ENCODE results near the gene PCYT2. TPM values are rescaled to one million over a fixed set of nuclear protein-coding genes. Genes with fewer than 3 reads are reported as not detected.
A peak's percentile ranks its signal among the peaks of the same experiment; 100 is the strongest.

Gene PCYT2
- total RNA-seq, 1 experiment from 2014 or later = 51.5 TPM

DNA sequence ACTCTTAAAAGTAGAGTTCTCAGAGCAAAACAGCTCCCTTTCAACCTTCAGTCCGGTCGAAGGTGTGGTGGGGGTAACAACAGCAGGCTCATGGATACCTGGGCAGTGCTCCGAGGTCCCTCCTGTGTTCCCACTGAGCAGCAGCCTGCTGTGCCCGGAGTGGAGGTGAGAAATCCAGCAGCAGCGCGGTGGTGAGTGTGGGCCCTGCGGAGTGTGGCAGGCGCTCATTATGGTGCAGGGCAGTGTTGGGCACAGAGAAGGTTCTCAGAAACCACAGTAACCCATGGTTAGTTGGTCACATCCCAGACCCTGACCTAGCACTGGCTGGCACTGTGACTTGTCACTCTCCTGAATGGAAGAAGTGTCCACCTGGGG lies 45.9 kb downstream of the PCYT2 start (continued):
- TF ChIP-seq, protein P1, sequence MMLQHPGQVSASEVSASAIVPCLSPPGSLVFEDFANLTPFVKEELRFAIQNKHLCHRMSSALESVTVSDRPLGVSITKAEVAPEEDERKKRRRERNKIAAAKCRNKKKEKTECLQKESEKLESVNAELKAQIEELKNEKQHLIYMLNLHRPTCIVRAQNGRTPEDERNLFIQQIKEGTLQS (IDR thresholded peaks at IDR 0.05) = no peak
- TF ChIP-seq ZFX (IDR thresholded peaks at IDR 0.05) = no peak

DNA sequence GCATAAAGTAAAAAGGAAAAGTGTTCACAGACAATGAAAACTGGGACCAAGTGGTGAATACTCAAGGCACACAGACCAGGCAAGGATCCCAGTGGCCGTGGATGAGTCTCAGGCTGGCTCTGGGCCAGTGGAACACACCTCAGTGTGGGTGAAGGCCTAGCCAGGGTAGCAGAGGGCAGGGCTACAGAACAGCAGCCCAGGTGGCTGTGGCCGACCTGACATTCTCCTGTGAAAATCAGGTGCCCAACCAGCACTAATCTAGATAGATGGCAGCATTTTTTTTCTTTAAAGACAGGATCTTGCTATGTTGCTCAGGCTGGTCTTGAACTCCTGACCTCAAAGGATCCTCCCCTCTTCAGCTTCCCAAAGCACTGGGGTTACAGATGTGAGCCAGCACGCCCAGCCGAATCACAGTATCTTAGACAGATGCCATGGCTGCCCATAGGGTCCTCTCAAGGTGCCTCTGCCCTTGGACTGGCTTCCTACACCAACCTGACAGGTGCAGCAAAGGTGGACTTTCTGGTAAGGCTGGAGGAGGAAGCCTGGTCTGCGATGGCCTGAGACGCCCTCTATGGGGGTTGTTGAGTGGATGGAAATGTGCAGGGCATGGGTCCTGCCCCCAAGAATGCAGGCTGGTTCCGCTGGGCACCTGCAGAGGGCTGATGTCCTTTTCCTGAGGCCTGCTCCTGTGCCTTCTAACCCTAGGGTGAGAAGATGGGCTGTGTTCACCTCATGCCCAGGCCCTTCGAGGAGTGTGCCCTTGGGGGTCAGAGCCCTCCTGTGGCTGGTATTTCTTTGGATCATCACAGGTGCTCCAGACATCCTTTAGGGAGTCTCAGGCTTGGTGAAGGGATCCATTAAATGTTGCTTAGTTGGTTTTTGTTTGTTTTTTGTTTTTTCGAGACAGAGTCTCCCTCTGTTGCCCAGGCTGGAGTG lies 47.1 kb downstream of the PCYT2 start:
- ChIA-PET POLR2A (interaction anchor here (1.0 kb wide), 1 partner anchor 9 kb away, joined by 3 read pairs; no protein-coding TSS in a partner anchor), CTCF (no interaction called here), RAD21 (ENCODE audit: low non-redundant PET in 1 of 2, low total read pairs in 2 of 2, uncharacterized antibody in 2 of 2, unreplicated experiment in 2 of 2) (no interaction called here)
- peak overlapping the region; percentile 8; the same call in 1 of the 2 replicates for H3K9ac ChIP-seq (ENCODE audit: low read length)
- no peak overlapping the region for H3K4me3 ChIP-seq (replicated peaks in 1 of 2; ENCODE audit: low read depth in 1 of 2, low read length in 2 of 2)
- no peaks in the 10 kb centered on the region for H3K27me3 ChIP-seq (ENCODE audit: insufficient read depth, low read length)
- intact Hi-C loops (cut with micrococcal nuclease) = no loop called here
- no peak overlapping the region for H2AFZ ChIP-seq (ENCODE audit: low read depth, low read length, poor library complexity, severe bottlenecking)
- peaks cover 11 to 32% of the 10 kb centered on the region in 2 experiments; a peak in 3 of 4 replicates for H3K36me3 ChIP-seq (ENCODE audit: control insufficient read depth in 1 of 2, insufficient read depth in 2 of 2, low read length in 2 of 2)
- H3K79me2 ChIP-seq (ENCODE audit: insufficient read depth, low read length) = peaks cover 66% of the 10 kb centered on the region
- H3K4me1 ChIP-seq (ENCODE audit: control insufficient read depth in 1 of 2, insufficient read depth in 2 of 2, low read length in 2 of 2) = peaks cover 40 to 75% of the 10 kb centered on the region in 2 experiments
- BruUV-seq (replicated peaks) = no TSS peak
- peak overlapping the region; percentile 92; the same call in 1 of the 2 replicates for H3K4me2 ChIP-seq (ENCODE audit: low read length)
- H4K20me1 ChIP-seq (ENCODE audit: insufficient read depth) = peaks cover 7% of the 10 kb centered on the region; the same call in 1 of the 2 replicates
- no peaks in the 10 kb centered on the region for H3K9me2 ChIP-seq (ENCODE audit: insufficient read depth)
- DNase-seq (ENCODE audit: low read depth, low spot score) (no peak), ATAC-seq (no peak)
- no peaks in the 10 kb centered on the region for H3K9me3 ChIP-seq (ENCODE audit: control insufficient read depth in 1 of 2, insufficient read depth in 1 of 2, low read depth in 1 of 2, low read length in 2 of 2)
- TF ChIP-seq, protein P2, sequence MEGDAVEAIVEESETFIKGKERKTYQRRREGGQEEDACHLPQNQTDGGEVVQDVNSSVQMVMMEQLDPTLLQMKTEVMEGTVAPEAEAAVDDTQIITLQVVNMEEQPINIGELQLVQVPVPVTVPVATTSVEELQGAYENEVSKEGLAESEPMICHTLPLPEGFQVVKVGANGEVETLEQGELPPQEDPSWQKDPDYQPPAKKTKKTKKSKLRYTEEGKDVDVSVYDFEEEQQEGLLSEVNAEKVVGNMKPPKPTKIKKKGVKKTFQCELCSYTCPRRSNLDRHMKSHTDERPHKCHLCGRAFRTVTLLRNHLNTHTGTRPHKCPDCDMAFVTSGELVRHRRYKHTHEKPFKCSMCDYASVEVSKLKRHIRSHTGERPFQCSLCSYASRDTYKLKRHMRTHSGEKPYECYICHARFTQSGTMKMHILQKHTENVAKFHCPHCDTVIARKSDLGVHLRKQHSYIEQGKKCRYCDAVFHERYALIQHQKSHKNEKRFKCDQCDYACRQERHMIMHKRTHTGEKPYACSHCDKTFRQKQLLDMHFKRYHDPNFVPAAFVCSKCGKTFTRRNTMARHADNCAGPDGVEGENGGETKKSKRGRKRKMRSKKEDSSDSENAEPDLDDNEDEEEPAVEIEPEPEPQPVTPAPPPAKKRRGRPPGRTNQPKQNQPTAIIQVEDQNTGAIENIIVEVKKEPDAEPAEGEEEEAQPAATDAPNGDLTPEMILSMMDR (IDR thresholded peaks at IDR 0.05 in 2 of 3, conservative IDR thresholded peaks at IDR 0.05 in 1 of 3; ENCODE audit: borderline replicate concordance in 1 of 3, insufficient read depth in 1 of 3, low read depth in 2 of 3, low read length in 2 of 3) = peak in 2 of 3 experiments; percentile 33 to 39; a peak in 4 of 6 replicates
- TF ChIP-seq JUND (IDR thresholded peaks at IDR 0.05) (no peak), POLR2AphosphoS5 (IDR thresholded peaks at IDR 0.05; ENCODE audit: low read depth, low read length) (peak; percentile 56)
- peak overlapping the region; percentile 42 for H3K27ac ChIP-seq (ENCODE audit: low read depth, low read length)
